NCI-H1417 treated with DMSO at 0.1 percent for 48 hours (cell line): ENCODE data around the gene EFNA2.
"Not testable (repeated sequence)": the region's sequence is repeated elsewhere in the genome, so short reads cannot be mapped to it uniquely, and the experiment has no call there.

Experiments
- DNase-seq: peaks from one replicate; lab custom pipeline; 2025; lab: John Stamatoyannopoulos, UW

EFNA2 gene

DNA sequence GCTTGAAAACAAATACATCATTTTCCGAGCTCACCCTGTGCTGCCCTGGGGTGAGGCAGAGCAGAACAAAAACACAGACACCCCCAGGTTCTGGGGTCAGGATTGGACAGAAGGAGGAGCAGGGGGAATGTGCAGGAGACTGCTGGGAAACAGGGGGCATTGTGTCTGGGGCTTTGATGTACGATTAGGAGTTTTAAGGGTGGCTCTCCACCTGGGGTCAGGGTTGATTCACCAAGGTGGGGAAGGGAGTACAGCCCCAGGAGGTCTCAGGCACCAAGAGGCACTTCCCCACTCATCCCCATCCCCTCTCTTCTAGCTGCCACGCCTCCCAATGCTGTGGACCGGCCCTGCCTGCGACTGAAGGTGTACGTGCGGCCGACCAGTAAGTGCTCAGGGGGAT, 12.6 kb downstream of the EFNA2 start:
- DNase-seq, result no peak

DNA sequence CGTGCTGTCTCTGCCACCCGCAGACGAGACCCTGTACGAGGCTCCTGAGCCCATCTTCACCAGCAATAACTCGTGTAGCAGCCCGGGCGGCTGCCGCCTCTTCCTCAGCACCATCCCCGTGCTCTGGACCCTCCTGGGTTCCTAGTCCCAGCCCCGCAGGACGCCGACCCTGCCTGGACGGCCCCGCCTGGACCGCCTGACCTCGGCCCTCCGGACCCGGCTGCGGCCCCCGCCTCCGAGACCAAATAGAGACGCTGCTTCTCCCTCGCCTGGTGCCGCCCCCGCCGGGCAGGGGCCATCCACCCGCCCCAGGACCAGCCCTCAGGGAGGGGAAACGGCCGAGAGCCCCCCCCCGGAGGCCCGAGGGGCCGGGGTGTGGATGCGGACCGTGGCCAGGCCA, 14.1 kb downstream of the EFNA2 start:
- no peak for DNase-seq

DNA sequence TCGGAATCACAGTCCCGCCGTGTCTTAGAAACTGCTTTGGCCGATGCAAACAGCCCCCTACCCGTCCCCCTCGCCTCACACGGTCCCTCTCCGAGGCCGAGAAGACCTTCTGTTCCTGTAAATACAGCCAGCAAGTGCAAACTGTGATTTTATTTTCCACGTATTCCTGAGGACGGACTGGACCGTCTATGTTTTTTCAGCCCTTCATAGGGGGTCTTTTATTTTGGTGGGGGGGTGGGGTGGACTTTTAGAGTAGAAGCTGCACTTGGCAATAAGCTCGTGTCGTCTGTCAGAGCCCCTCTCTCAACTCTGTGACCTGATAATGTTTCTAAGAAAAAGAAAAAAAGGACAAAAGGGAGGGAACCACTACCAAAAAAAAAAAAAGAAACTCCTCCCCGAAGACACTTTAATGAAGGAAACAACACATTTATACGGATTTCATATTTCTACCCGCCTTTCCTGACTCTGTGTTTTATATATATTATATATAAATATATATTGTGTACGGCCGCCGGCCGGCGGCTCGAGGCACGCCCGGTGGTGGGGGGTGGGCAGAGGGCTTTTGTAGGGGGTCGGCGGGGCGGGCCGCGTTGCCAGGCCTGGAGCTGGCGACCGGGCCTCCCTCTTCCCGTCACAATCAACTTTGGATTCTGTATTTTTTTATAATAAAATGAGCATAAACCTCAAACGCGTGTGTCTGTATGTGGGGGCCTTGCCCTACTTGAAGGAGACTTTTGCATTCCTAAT, 15.2 kb downstream of the EFNA2 start:
- no peak for DNase-seq

DNA sequence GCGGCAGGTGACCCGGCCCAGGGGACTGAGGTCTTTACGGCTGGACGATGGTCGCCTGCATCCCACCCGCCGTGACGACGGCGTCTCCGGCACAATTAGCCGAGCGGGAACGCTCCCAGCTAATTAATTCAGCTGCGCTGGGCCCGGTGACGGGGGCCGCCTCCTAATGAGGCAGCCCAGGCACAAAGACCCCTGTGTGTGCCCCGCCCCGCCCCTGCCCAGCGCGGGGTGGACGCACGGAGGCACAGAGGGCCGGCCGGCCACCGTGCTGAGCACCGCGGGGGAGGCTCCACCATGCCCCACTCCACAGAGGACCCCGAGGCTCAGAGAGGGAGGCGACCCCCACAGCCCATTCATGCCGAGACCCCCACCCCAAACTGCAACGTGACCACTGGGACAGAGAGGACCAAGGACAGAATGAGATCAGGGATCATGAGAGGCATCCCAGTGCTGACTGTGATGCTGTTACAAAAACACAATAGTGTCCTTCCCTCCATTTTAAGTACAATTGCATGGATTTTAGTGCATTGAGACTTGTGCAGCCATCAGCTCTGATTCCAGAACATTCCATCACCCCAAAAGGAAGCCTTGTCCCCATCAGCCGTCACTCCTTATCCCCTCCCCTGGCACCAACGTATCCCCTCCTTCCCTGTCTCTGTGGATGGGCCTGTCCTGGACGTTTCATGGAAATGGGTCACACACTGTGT, 17.0 kb downstream of the EFNA2 start:
- no peak for DNase-seq

DNA sequence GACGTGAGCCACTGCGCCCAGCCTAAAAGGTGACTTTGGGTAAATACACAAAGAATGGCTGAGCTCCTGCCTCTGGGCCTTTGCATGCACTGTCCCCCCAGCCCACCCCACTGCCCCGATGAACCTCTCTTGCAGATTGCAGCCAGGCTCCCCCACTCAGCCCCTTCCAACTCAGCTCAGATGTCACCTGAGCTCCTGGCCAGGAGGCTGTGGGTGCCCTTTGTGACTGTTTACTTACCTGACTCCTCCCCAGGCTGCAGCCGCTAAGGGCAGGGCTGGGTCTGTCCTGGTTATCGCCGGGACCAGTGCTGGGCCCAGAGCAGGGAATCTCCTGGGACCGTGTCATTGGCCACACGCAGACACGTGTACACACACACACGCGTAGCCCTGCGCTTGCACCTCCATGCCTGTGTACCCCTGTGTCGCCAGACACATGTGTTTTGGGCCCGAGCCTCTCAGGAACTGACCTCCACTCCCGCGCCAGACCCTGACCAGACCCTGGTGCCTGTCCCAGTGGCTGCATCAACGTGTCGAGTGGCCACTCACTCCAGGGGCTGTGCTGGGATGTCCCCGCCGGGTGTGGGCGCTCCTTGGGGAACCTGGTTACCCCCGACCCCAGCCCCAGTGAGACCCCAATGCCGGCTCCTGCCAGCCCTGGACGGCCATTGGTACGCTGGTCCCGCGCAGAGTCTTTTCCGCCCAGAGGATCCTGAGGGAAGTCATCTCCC, 18.7 kb downstream of the EFNA2 start:
- no peak for DNase-seq

DNA sequence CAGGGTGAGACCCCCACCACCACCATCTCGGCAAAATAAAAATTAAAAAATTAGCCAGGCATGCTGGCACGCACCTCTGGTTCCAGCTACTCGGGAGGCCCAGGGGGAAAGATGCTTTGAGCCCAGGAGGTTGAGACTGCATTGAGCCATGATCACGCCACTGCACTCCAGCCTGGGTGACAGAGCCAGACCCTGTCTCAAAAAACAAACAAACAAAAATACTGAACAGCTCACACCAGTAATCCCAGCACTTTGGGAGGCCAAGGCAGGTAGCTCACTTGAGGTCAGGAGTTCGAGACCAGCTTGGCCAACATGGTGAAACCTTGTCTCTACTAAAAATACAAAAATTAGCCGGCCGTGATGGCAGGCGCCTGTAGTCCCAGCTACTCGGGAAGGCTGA, 19.7 kb downstream of the EFNA2 start:
- not testable (repeated sequence) for DNase-seq

DNA sequence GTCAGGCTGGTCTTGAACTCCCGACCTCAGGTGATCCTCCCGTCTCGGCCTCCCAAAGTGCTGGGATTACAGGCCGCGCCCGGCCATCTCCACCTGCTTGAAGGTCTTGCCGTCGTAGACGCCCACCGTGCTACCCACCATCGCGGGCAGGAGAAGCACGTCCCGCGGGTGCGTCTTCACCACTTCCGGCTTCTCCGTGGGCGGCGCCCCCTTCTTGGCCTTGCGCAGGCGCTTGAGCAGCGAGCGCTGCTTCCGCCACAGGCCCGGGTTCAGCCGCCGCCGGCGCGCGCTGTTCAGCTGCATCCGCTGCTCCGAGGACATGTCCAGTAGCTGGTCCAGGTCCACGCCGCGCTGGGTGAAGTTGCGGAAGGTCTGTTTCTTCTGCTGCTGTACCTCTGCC, 21.6 kb downstream of the EFNA2 start:
- no peak for DNase-seq

DNA sequence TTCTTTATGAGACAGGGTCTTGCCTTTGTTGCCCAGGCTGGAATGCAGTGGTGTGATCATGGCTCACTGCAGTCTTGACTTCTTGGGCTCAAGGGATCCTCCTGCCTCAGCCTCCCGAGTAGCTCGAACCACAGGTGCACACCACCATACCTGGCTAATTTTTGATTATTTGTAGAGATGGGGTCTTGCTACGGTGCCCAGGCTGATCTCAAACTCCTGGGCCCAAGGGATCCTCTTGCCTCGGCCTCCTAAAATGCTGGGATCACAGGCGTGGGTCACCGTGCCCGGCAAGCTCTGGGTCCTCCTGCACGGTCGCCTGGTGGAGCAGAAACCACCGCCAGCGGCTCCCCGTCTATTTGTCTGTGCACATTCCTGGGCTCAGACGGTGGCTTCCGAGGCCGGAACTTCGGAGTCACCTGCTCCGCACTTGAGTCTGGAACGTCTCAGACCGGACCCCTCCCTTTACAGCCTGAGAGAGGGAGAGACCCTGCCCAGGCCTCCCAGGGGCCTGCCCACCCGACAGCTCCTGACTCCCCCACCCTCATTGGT, 22.2 kb downstream of the EFNA2 start:
- DNase-seq, result no peak

DNA sequence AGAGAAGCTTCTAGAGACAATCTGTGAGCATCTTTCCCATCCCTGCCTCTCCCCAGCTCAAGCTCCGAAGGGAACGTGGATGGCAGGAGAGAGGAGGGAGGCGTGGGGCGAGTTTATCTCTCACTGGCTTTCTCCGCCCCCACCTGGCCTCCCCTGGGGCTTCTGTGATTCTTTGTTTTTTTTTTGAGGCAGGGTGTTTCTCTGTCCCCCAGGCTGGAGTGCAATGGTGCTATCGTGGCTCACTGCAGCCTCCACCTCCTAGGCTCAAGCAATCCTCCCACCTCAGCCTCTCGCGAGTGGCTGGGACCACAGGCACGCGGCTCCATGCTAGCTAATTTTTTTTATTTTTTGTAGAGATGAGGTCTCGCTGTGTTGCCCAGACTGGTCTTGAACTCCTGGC, 23.0 kb downstream of the EFNA2 start:
- DNase-seq, result no peak

DNA sequence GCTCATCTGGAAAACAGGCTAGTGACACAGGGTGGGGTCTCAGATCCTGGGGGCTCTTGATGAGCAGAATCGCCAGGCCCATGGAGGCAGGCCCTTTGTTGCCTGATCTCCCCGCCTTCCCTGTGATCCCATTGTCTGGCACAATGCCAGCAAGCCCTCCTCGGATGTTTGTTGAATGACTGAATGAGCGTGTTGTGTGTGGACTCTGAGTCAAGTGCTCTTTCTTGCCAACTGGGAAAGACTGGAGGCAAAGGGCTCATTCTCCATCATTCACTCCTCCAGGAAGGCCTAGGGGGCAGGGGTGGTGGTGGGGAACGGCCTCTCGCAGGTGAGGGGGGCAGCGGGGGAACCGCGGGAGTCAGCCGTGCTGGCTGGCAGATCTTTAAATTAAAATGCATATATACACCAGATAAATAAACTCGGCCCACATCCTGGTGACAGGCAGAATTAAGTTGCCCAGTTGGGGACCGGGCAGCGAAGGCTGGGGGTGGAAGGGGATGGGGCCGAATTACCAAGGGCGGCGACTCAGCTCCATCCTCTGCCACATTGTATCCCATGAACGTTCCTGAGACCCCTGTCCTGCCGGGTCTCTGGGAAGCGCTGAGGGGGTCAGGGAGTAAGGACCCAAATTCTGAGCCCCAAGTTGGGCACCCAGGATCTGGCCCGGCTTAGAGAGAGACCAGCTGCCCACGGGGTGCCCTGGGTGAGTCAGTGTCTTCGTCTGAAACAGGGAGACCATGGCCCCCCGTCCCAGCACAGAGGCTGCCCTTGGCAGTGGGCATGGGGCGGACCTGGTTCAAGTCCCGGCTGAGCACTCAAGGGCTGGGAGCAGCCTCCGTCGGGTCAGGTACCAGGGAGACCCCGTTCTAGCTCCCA, 24.5 kb downstream of the EFNA2 start:
- no peak for DNase-seq

DNA sequence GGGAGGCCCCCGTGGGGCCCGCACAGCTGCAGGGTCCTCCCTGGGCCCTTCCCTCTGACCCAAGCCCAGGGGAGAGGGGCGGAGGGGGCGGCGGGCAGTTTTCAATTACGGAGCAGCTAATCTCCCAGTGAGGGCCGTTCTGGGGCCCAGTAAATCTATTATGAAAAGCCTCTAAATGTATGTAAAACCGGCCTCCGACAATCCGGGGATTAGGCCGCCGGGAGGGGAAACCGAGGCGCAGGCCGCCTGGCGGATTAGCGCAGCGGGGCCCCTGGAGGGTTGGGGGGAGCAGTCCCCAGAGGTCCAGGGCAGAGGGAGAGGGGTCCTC, 25.1 kb downstream of the EFNA2 start:
- no peak for DNase-seq

DNA sequence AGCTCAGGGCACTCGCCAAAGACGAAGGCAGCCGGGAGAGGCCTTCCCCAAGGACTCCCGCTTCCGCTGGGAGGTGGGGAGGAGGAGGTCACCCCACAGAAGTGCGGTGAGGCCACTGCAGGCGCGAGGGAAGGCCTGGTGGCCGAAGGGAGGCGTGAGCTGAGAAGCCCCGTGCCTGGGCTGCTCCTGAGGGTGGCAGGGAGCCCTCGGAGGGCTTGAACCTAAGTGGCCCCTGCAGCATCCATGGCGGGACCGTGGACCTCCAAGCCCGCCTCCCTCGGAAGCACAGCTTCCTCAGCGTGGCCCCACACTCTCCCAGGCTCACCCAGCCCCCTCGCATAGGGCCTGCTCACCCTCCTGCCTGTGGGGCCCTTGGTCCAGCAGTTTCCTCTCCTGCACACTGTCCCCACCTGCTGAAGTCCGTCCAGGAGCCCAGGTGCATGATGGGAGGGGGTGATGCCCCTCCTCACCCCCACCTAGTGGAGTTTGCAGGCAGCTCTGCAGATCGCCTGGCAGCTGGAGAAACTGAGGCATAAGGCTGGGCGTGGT, 25.9 kb downstream of the EFNA2 start:
- DNase-seq, result no peak

DNA sequence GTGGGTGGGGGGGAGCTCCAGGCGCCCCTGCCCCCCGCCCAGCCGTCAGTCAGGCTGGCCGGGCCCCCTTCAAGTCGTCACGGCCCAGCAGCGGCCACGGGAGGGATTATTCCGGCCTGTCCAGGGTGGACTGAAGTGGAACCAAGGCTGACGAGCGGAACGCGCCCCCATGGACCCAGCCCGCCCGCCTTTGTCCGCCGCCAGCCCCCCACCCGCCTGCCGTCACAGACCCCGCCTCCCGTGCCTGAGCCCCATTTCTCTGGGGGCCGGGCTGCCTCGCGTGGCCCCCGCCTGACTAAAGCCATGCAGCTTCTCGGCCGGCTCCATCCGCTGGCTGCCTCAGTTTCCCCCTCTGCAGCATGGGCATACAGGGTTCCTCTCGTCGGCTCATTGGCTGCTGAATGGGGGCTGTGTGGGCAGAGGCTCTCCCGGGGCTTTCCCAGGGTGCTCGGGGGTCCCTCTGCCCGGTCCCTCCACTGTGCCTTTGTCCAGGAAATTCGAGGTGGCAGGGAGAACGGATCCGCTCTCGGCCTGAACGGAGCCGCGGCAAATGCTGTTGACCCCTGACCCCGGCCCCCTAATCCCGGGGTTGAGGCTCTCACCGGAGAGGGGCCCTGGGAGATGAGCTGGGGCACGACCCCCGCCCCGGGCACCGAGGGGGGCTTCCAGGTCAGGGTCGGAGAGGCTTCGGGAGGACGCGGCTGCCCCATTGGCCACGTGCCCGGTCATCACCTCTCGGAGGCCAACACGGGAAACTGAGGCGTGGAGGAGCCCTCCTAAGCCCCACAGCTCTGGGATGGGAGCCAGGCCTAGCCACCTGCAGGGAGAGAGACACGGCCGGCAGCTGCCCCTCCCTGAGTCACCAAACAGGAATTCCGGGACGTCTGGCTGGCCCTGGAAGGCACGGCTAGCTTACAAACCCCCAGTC, 27.4 kb downstream of the EFNA2 start:
- DNase-seq, result no peak

DNA sequence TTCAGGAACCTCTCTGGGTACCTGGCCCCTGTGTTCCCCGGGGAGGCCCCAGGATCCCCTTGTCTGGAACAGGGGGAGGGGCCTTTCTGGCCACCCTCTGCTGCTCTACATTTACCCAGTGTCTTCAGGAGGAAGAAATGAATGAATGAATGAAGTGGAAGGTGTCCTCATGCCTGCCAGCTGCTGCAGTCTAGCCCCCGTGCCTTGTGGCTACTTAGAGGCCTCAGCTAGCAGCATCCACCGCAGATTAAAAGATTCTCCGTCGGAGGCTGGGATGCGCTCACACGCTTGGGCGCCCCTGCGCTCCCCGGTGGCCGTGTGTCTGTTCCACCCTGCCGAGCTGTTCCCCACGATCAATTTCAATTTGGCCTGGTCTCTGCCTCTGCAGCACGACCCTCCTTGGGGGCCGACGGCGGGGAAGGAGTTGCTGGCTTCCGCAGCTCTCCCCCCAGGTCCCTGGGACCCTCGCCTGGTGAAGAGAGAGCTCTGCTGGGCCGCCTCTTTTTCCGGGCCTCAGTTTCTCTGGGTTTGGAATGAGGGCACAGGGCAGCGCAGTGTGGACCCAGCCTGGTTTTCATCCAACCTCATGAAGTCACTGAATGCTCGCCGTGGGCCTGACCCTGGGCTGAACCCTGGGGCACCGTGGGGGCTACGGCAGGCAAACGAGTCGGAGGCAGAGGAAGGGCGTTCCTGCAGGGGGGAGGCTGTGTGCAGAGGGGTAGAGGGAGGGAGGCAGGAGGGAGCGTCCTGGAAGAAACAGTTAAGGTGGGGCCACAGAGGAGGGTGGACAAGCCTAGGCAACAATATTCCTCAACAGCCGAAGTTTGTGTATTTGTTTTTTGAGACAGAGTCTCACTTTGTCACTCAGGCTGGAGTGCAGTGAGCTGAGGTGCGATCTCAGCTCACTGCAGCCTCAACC, 28.3 kb downstream of the EFNA2 start:
- DNase-seq, result no peak

DNA sequence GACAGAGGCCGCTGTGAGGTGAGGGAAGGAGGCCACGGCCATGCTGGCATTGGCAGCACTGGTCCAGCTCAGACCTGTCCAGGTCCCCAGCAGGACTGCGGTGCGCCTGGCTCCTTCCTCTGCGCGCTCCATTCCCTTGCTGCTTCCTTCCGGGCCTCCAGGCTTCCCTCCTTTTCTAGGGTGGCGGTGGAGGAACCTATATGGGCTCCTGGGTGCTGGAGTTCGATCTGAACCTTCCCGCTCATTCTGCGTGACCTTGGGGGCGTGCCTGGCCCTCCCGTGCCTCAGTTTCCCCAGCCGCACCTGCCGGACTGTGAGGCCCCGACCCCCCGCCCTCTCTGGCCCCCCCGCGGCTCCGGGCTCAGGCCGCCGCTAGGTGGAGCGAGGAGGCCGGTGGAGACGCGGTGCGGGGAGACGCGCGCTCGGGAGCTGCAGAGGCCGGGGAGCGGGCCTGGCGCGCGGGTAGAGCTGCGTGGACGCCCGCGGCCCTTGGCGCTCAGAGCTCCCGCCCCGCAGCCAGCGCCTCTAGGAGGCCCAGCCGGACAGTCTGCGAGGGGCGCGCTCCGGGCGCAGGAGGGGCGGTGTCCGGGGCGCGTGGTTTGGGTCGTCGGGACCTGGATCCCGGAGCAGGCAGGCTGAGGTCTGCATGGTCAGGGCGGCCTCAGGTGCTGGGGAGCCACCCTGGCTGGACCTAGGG, 29.9 kb downstream of the EFNA2 start:
- DNase-seq, result no peak

DNA sequence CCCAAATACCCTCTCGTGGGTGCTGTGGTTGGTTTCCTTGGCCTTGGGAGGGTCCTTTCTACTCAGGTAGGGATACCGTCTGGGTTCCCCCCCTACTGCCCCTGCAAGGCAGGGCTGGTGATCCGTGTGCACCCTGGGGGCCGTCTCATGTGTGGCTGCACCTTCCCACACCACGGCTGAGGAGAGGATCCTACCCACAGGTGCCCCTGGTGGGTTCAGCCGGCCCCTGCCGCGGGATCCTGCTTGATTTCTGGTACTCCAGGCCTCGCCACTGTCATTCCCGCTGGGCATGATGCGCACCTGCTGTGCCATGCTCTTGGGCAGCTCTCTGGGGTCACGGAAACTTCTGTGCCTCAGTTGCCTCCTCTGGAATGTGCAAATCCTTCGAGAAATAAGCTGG, 30.8 kb downstream of the EFNA2 start:
- DNase-seq, result no peak

DNA sequence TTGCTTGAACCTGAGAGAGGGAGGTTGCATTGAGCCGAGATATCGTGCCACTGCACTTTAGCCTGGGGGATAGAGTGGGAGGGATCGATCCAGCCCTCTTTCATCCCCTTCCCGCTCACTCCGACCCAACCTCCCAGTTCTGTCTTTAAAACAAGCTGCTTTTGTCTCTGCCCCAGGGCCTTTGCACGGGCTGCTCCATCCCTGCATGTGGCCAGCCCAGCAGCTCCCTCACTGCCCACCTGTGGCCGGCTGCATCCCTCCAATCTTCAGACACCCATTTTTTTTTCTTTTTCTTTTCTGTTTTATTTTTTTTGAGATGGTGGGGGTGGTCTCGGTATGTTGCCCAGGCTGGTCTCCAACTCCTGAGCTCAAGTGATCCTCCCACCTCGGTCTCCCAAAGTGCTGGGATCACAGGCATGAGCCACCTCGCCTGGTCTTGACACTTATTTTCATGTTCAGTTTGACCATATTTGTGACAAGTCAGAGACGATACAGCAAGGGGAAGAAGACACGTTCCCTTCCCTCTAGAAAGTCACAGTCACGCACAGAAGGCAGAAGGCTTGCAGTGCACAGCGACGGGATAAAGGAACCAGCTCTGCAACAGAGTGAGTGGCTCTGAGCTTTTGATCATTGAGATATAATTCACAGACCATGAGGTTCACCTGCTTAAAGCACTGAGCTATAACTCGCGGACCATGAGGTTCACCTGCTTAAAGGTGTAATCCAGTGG, 31.8 kb downstream of the EFNA2 start:
- no peak for DNase-seq
